ENCODE measurements around the gene CD79A. TPM values are rescaled to one million over a fixed set of nuclear protein-coding genes. Genes with fewer than 3 reads are reported as not detected.
"Not testable (repeated sequence)": the region's sequence is repeated elsewhere in the genome, so short reads cannot be mapped to it uniquely, and the experiment has no call there.

CD79A gene
- total RNA-seq, 1 donor from 2014 or later = 0.70 TPM

GRCh38 chr19:41913538-41914423 lies 36.7 kb downstream of the CD79A start:
- no peak for TF ChIP-seq CTCF (conservative IDR thresholded peaks at IDR 0.05)
- no peak for DNase-seq (ENCODE audit: low read depth, low spot score)
- Mint-ChIP-seq H3K36me3 (ENCODE audit: low read depth) (no peaks in the 10 kb centered on the region), H3K4me1 (no peaks in the 10 kb centered on the region), H3K4me3 (no peak overlapping the region), H3K27ac (ENCODE audit: unreplicated experiment) (no peak overlapping the region), H3K9me3 (no peaks in the 10 kb centered on the region), H3K27me3 (ENCODE audit: low read depth) (peaks cover 6% of the 10 kb centered on the region)

- not testable (repeated sequence) for H3K27ac Mint-ChIP-seq (ENCODE audit: unreplicated experiment); H3K36me3 Mint-ChIP-seq (ENCODE audit: low read depth); H3K27me3 Mint-ChIP-seq (ENCODE audit: low read depth); H3K4me1 Mint-ChIP-seq; H3K9me3 Mint-ChIP-seq; DNase-seq (ENCODE audit: low read depth, low spot score); H3K4me3 Mint-ChIP-seq
Measured at GRCh38 chr19:41914424-41914834, 37.4 kb downstream of the CD79A start.

DNA sequence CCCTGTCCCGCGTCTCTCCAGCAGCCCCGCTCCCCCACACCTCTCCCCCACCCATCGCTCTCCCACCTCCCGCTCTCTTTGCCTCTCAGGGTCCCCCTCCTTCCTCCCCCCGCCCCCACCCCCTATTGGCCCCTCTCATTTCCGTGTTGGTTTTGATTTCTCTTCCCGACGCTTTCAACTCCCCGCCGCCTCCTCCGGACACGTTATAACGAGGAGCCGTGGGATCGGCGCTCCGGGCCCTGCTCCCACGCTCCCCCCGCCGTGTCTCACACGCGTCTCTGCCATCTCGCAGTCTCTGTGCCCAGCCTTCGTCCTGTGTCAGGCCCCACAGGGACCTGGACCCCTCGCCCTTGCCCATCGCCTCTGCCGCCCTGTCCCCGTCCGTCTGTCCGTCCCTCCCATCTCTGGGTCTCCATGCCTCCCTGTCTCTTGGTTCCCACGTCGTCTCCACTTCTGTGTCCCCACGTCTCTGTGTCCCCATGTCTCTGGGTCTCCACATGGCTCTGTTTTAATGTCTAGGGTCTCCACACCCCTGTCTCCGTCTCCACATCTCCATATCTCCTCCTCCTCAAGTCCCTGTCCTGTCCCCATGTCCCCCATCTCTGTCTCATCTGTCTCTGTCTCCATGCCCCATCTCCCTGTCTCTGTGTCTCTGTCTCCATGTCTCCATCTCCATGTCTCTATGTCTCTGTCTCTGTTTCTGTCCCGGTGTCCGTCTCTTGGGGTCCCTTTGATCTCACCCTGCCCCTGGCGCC lies 38.1 kb downstream of the CD79A start:
- Mint-ChIP-seq H3K27ac (ENCODE audit: unreplicated experiment) (no peak overlapping the region), H3K4me3 (no peak overlapping the region), H3K27me3 (ENCODE audit: low read depth) (no peaks in the 10 kb centered on the region), H3K36me3 (ENCODE audit: low read depth) (no peaks in the 10 kb centered on the region), H3K9me3 (no peaks in the 10 kb centered on the region), H3K4me1 (no peaks in the 10 kb centered on the region)
- TF ChIP-seq CTCF (conservative IDR thresholded peaks at IDR 0.05) = no peak
- no peak for DNase-seq (ENCODE audit: low read depth, low spot score)

- Mint-ChIP-seq H3K27ac (ENCODE audit: unreplicated experiment) (no peak overlapping the region), H3K4me3 (no peak overlapping the region), H3K4me1 (no peaks in the 10 kb centered on the region), H3K9me3 (no peaks in the 10 kb centered on the region), H3K36me3 (ENCODE audit: low read depth) (no peaks in the 10 kb centered on the region), H3K27me3 (ENCODE audit: low read depth) (peaks cover 1% of the 10 kb centered on the region)
- DNase-seq (ENCODE audit: low read depth, low spot score) = no peak
- no peak for TF ChIP-seq CTCF (conservative IDR thresholded peaks at IDR 0.05)
Measured at GRCh38 chr19:41915776-41916414, 38.8 kb downstream of the CD79A start.

GRCh38 chr19:41917676-41918075 lies 40.6 kb downstream of the CD79A start:
- no peak for TF ChIP-seq CTCF (conservative IDR thresholded peaks at IDR 0.05)
- Mint-ChIP-seq H3K4me3 (no peak overlapping the region), H3K27me3 (ENCODE audit: low read depth) (peaks cover 16% of the 10 kb centered on the region), H3K36me3 (ENCODE audit: low read depth) (no peaks in the 10 kb centered on the region), H3K27ac (ENCODE audit: unreplicated experiment) (no peak overlapping the region), H3K9me3 (no peaks in the 10 kb centered on the region), H3K4me1 (peaks cover 3% of the 10 kb centered on the region)
- no peak for DNase-seq (ENCODE audit: low read depth, low spot score)
